ENCODE measurements around the gene ZNF746.

Gene ZNF746

GRCh38 chr7:149527414-149527813, 29.8 kb upstream of the ZNF746 start:
- no peak for DNase-seq (ENCODE audit: low read depth)
- TF ChIP-seq CTCF (IDR thresholded peaks at IDR 0.05; ENCODE audit: insufficient read depth, low read depth, low read length, missing control alignments), result no peak
- H3K4me3 ChIP-seq (ENCODE audit: low read depth, low read length), result no peak overlapping the region

GRCh38 chr7:149525280-149525679, 27.7 kb upstream of the ZNF746 start:
- no peak overlapping the region for H3K4me3 ChIP-seq (ENCODE audit: low read depth, low read length)
- no peak for DNase-seq (ENCODE audit: low read depth)
- no peak for TF ChIP-seq CTCF (IDR thresholded peaks at IDR 0.05; ENCODE audit: insufficient read depth, low read depth, low read length, missing control alignments)

- no peak for TF ChIP-seq CTCF (IDR thresholded peaks at IDR 0.05; ENCODE audit: insufficient read depth, low read depth, low read length, missing control alignments)
- no peak for DNase-seq (ENCODE audit: low read depth)
- H3K4me3 ChIP-seq (ENCODE audit: low read depth, low read length), result no peak overlapping the region
Measured at GRCh38 chr7:149524394-149524793, 26.8 kb upstream of the ZNF746 start.

- no peak overlapping the region for H3K4me3 ChIP-seq (ENCODE audit: low read depth, low read length)
- no peak for DNase-seq (ENCODE audit: low read depth)
- TF ChIP-seq CTCF (IDR thresholded peaks at IDR 0.05; ENCODE audit: insufficient read depth, low read depth, low read length, missing control alignments), result no peak
Measured at GRCh38 chr7:149510248-149510647, 12.6 kb upstream of the ZNF746 start.

- no peak overlapping the region for H3K4me3 ChIP-seq (ENCODE audit: low read depth, low read length)
- TF ChIP-seq CTCF (IDR thresholded peaks at IDR 0.05; ENCODE audit: insufficient read depth, low read depth, low read length, missing control alignments), result no peak
- DNase-seq (ENCODE audit: low read depth), result no peak
Measured at GRCh38 chr7:149509774-149510173, 12.2 kb upstream of the ZNF746 start.

- TF ChIP-seq CTCF (IDR thresholded peaks at IDR 0.05; ENCODE audit: insufficient read depth, low read depth, low read length, missing control alignments), result no peak
- no peak for DNase-seq (ENCODE audit: low read depth)
- H3K4me3 ChIP-seq (ENCODE audit: low read depth, low read length), result no peak overlapping the region
Measured at GRCh38 chr7:149505551-149505950, 7.9 kb upstream of the ZNF746 start.

GRCh38 chr7:149501651-149502050, 4.0 kb upstream of the ZNF746 start:
- DNase-seq (ENCODE audit: low read depth), result no peak
- H3K4me3 ChIP-seq (ENCODE audit: low read depth, low read length), result no peak overlapping the region
- no peak for TF ChIP-seq CTCF (IDR thresholded peaks at IDR 0.05; ENCODE audit: insufficient read depth, low read depth, low read length, missing control alignments)
